ENCODE measurements around the gene CYB5A. TPM values are rescaled to one million over a fixed set of nuclear protein-coding genes. Genes with fewer than 3 reads are reported as not detected.

Gene CYB5A
- total and polyA plus RNA-seq, 2 of the 8 experiments (the other 6 are each of a cell fraction or from before 2014, with no cell fraction given), result 154 to 195 TPM

- TF ChIP-seq, protein P1, sequence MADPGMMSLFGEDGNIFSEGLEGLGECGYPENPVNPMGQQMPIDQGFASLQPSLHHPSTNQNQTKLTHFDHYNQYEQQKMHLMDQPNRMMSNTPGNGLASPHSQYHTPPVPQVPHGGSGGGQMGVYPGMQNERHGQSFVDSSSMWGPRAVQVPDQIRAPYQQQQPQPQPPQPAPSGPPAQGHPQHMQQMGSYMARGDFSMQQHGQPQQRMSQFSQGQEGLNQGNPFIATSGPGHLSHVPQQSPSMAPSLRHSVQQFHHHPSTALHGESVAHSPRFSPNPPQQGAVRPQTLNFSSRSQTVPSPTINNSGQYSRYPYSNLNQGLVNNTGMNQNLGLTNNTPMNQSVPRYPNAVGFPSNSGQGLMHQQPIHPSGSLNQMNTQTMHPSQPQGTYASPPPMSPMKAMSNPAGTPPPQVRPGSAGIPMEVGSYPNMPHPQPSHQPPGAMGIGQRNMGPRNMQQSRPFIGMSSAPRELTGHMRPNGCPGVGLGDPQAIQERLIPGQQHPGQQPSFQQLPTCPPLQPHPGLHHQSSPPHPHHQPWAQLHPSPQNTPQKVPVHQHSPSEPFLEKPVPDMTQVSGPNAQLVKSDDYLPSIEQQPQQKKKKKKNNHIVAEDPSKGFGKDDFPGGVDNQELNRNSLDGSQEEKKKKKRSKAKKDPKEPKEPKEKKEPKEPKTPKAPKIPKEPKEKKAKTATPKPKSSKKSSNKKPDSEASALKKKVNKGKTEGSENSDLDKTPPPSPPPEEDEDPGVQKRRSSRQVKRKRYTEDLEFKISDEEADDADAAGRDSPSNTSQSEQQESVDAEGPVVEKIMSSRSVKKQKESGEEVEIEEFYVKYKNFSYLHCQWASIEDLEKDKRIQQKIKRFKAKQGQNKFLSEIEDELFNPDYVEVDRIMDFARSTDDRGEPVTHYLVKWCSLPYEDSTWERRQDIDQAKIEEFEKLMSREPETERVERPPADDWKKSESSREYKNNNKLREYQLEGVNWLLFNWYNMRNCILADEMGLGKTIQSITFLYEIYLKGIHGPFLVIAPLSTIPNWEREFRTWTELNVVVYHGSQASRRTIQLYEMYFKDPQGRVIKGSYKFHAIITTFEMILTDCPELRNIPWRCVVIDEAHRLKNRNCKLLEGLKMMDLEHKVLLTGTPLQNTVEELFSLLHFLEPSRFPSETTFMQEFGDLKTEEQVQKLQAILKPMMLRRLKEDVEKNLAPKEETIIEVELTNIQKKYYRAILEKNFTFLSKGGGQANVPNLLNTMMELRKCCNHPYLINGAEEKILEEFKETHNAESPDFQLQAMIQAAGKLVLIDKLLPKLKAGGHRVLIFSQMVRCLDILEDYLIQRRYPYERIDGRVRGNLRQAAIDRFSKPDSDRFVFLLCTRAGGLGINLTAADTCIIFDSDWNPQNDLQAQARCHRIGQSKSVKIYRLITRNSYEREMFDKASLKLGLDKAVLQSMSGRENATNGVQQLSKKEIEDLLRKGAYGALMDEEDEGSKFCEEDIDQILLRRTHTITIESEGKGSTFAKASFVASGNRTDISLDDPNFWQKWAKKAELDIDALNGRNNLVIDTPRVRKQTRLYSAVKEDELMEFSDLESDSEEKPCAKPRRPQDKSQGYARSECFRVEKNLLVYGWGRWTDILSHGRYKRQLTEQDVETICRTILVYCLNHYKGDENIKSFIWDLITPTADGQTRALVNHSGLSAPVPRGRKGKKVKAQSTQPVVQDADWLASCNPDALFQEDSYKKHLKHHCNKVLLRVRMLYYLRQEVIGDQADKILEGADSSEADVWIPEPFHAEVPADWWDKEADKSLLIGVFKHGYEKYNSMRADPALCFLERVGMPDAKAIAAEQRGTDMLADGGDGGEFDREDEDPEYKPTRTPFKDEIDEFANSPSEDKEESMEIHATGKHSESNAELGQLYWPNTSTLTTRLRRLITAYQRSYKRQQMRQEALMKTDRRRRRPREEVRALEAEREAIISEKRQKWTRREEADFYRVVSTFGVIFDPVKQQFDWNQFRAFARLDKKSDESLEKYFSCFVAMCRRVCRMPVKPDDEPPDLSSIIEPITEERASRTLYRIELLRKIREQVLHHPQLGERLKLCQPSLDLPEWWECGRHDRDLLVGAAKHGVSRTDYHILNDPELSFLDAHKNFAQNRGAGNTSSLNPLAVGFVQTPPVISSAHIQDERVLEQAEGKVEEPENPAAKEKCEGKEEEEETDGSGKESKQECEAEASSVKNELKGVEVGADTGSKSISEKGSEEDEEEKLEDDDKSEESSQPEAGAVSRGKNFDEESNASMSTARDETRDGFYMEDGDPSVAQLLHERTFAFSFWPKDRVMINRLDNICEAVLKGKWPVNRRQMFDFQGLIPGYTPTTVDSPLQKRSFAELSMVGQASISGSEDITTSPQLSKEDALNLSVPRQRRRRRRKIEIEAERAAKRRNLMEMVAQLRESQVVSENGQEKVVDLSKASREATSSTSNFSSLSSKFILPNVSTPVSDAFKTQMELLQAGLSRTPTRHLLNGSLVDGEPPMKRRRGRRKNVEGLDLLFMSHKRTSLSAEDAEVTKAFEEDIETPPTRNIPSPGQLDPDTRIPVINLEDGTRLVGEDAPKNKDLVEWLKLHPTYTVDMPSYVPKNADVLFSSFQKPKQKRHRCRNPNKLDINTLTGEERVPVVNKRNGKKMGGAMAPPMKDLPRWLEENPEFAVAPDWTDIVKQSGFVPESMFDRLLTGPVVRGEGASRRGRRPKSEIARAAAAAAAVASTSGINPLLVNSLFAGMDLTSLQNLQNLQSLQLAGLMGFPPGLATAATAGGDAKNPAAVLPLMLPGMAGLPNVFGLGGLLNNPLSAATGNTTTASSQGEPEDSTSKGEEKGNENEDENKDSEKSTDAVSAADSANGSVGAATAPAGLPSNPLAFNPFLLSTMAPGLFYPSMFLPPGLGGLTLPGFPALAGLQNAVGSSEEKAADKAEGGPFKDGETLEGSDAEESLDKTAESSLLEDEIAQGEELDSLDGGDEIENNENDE (IDR thresholded peaks at IDR 0.05; ENCODE audit: insufficient replicate concordance, low read length), result no peak
- TF ChIP-seq USF2 (IDR thresholded peaks at IDR 0.05; ENCODE audit: low read length), result no peak
- no peak for TF ChIP-seq JUN (IDR thresholded peaks at IDR 0.05; ENCODE audit: low read depth, low read length)
- TF ChIP-seq POLR2A (IDR thresholded peaks at IDR 0.05; ENCODE audit: control extremely low read depth in 1 of 2, low read depth in 2 of 2, low read length in 2 of 2), result no peak
- peak; percentile 34 for TF ChIP-seq BACH1 (IDR thresholded peaks at IDR 0.05; ENCODE audit: low read length)
- no peak for TF ChIP-seq HDAC6 (IDR thresholded peaks at IDR 0.05; ENCODE audit: low read depth, low read length)
- TF ChIP-seq POU5F1 (IDR thresholded peaks at IDR 0.05; ENCODE audit: low read depth, low read length), result no peak
- no peak for TF ChIP-seq CBX8 (IDR thresholded peaks at IDR 0.05; ENCODE audit: borderline replicate concordance, low read depth, low read length)
- TF ChIP-seq ASH2L (IDR thresholded peaks at IDR 0.05; ENCODE audit: low read length), result peak; percentile 48
- TF ChIP-seq TCF12 (IDR thresholded peaks at IDR 0.05; ENCODE audit: low read depth, low read length), result no peak
Observed at GRCh38 chr18:74291771-74292540, at the start of gene CYB5A (continued).

All from H1 (cell line).